ENCODE data around the gene NCAPD2. TPM values are rescaled to one million over a fixed set of nuclear protein-coding genes. Genes with fewer than 3 reads are reported as not detected.

NCAPD2 gene
- total RNA-seq, 4 donors from 2014 or later, result 26.1 to 86.6 (median 32.7) TPM

GRCh38 chr12:6462234-6462995 is 31.5 kb upstream of the NCAPD2 start:
- no peaks in the 10 kb centered on the region for H3K27me3 ChIP-seq
- H3K27ac ChIP-seq, result peak overlapping the region; percentile 71 to 83 (median 77)
- no peaks in the 10 kb centered on the region for H3K9me3 ChIP-seq
- peaks cover 0 to 43% (median 29%) of the 10 kb centered on the region in 4 donors for H3K4me1 ChIP-seq
- no peak overlapping the region for H3K4me3 ChIP-seq
- no peak for DNase-seq
- TF ChIP-seq POLR2A (IDR thresholded peaks at IDR 0.05) (no peak), CTCF (IDR thresholded peaks at IDR 0.05) (no peak)
- H3K36me3 ChIP-seq, result peaks cover 0 to 75% (median 0%) of the 10 kb centered on the region in 3 donors

- no peaks in the 10 kb centered on the region for H3K9me3 ChIP-seq
- peaks cover 0 to 67% (median 0%) of the 10 kb centered on the region in 3 donors for H3K36me3 ChIP-seq
- no peak overlapping the region for H3K4me3 ChIP-seq
- H3K27ac ChIP-seq, result peak overlapping the region; percentile 71 to 83 (median 77)
- peaks cover 0 to 46% (median 35%) of the 10 kb centered on the region in 4 donors for H3K4me1 ChIP-seq
- no peak for DNase-seq
- H3K27me3 ChIP-seq, result no peaks in the 10 kb centered on the region
- no peak for TF ChIP-seq CTCF (IDR thresholded peaks at IDR 0.05)
- no peak for TF ChIP-seq POLR2A (IDR thresholded peaks at IDR 0.05)
Observed at GRCh38 chr12:6463216-6463615, 30.7 kb upstream of the NCAPD2 start.

GRCh38 chr12:6463858-6464257 is 30.0 kb upstream of the NCAPD2 start:
- Histone ChIP-seq H3K9me3 (no peaks in the 10 kb centered on the region), H3K4me1 (peaks cover 0 to 51% (median 38%) of the 10 kb centered on the region in 4 donors), H3K4me3 (no peak overlapping the region), H3K27me3 (no peaks in the 10 kb centered on the region), H3K27ac (peak overlapping the region; percentile 61 to 83 (median 73)), H3K36me3 (peaks cover 0 to 61% (median 0%) of the 10 kb centered on the region in 3 donors)
- TF ChIP-seq CTCF (IDR thresholded peaks at IDR 0.05), result no peak
- no peak for TF ChIP-seq POLR2A (IDR thresholded peaks at IDR 0.05)
- no peak for DNase-seq

- H3K27ac ChIP-seq, result peak overlapping the region in 1 of 4 donors; percentile 83
- TF ChIP-seq POLR2A (IDR thresholded peaks at IDR 0.05) (no peak), CTCF (IDR thresholded peaks at IDR 0.05) (no peak)
- H3K36me3 ChIP-seq, result peaks cover 0 to 56% (median 0%) of the 10 kb centered on the region in 3 donors
- H3K4me3 ChIP-seq, result no peak overlapping the region
- H3K9me3 ChIP-seq, result no peaks in the 10 kb centered on the region
- H3K27me3 ChIP-seq, result no peaks in the 10 kb centered on the region
- peaks cover 0 to 51% (median 41%) of the 10 kb centered on the region in 4 donors for H3K4me1 ChIP-seq
- peak in 1 of 3 donors; percentile 17 for DNase-seq
Observed at GRCh38 chr12:6464531-6464930, 29.4 kb upstream of the NCAPD2 start.

- H3K36me3 ChIP-seq, result peaks cover 0 to 46% (median 0%) of the 10 kb centered on the region in 3 donors
- no peak overlapping the region for H3K4me3 ChIP-seq
- TF ChIP-seq POLR2A (IDR thresholded peaks at IDR 0.05) (no peak), CTCF (IDR thresholded peaks at IDR 0.05) (peak; percentile 57 to 96 (median 94))
- peak in 2 of 3 donors; percentile 62 to 81 for DNase-seq
- peaks cover 0 to 46% (median 37%) of the 10 kb centered on the region in 4 donors for H3K4me1 ChIP-seq
- peak overlapping the region in 1 of 4 donors; percentile 35 for H3K27ac ChIP-seq
- no peaks in the 10 kb centered on the region for H3K27me3 ChIP-seq
- no peaks in the 10 kb centered on the region for H3K9me3 ChIP-seq
Observed at GRCh38 chr12:6465467-6466183, 28.3 kb upstream of the NCAPD2 start.
